Type B pancreatic cell (in vitro differentiated cells): ENCODE results near the gene CLIP3. TPM values are rescaled to one million over a fixed set of nuclear protein-coding genes. Genes with fewer than 3 reads are reported as not detected.
"Not testable (repeated sequence)": the region's sequence is repeated elsewhere in the genome, so short reads cannot be mapped to it uniquely, and the experiment has no call there.

Source experiments
- DNase-seq: peaks from one replicate; pipeline ENCODE4 v3.0.0; 2021; ENCODE audit warnings: mixed read lengths; ENCODE audit not compliant: unreplicated experiment; ENCODE audit errors: extremely low spot score
- H3K27ac Mint-ChIP-seq: 2 replicates; pipeline ENCODE4 v1.8.0; 2021; ENCODE audit warnings: mild to moderate bottlenecking, mixed read lengths
- H3K27me3 Mint-ChIP-seq: 2 replicates; pipeline ENCODE4 v1.8.0; 2021; ENCODE audit warnings: mixed read lengths
- H3K36me3 Mint-ChIP-seq: 2 replicates; pipeline ENCODE4 v1.8.0; 2021; ENCODE audit warnings: mixed read lengths
- H3K4me1 Mint-ChIP-seq: one replicate; pipeline ENCODE4 v1.8.0; 2021; ENCODE audit warnings: mixed read lengths; ENCODE audit not compliant: unreplicated experiment
- H3K4me3 Mint-ChIP-seq: 2 replicates; pipeline ENCODE4 v1.8.0; 2021; ENCODE audit warnings: mild to moderate bottlenecking, mixed read lengths
- H3K9me3 Mint-ChIP-seq: 2 replicates; pipeline ENCODE4 v1.8.0; 2021; ENCODE audit warnings: mixed read lengths
- CTCF ChIP-seq: fragments of 200-600 bp; sonication (generic); conservative IDR thresholded peaks from 2 replicates; pipeline ENCODE4 v1.5.0; 2021; ENCODE audit warnings: antibody characterized with exemption, mild to moderate bottlenecking
- total RNA-seq: library from RNA; stranded (reverse); gene quantifications from 2 replicates; pipeline ENCODE4 v1.2.1, GENCODE V29; 2021; ENCODE audit warnings: low replicate concordance

CLIP3 gene
- total RNA-seq, 1 donor from 2014 or later, result 51.1 TPM

DNA sequence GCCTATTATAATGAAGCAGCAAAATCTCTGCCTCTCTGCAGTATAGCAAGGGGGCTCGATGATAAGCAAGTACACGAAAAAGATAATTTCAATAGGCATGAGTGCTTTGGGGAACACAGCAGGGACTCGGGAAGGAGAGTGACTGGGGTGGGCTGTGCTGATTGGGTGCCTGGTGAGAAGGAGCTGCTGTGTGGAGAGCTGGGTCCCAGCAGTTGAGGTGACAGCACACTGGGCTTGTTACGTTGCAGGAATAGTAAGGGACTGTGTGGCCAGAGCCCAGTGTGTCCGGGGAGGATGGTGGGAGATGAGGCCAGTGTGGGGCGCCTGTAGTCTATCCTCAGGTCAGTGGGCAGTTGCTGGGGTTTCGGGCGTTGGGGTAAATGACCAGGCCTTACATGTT, 39.4 kb upstream of the CLIP3 start:
- DNase-seq, result no peak
- Mint-ChIP-seq H3K9me3 (no peaks in the 10 kb centered on the region), H3K4me1 (no peaks in the 10 kb centered on the region), H3K36me3 (peaks cover 7% of the 10 kb centered on the region), H3K27ac (no peak overlapping the region), H3K27me3 (no peaks in the 10 kb centered on the region), H3K4me3 (no peak overlapping the region)
- no peak for TF ChIP-seq CTCF

DNA sequence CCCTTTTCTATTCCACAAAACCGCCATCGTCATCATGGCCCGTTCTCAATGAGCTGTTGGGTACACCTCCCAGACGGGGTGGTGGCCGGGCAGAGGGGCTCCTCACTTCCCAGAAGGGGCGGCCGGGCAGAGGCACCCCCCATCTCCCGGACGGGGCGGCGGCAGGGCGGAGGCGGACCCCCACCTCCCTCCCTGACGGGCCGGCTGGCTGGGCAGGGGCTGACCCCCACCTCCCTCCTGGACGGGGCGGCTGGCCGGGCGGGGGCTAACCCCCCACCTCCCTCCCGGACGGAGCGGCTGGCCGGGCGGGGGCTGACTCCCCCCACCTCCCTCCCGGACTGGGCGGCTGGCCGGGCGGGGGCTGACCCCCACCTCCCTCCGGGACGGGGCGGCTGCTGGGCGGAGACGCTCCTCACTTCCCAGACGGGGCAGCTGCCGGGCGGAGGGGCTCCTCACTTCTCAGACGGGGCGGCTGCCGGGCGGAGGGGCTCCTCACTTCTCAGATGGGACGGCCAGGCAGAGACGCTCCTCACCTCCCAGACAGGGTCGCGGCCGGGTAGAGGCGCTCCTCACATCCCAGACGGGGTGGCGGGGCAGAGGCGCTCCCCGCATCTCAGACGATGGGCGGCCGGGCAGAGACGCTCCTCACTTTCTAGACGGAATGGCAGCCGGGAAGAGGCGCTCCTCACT, 36.3 kb upstream of the CLIP3 start:
- H3K27ac Mint-ChIP-seq, H3K27me3 Mint-ChIP-seq, H3K4me3 Mint-ChIP-seq, H3K9me3 Mint-ChIP-seq, H3K4me1 Mint-ChIP-seq, H3K36me3 Mint-ChIP-seq, DNase-seq: not testable (repeated sequence)

DNA sequence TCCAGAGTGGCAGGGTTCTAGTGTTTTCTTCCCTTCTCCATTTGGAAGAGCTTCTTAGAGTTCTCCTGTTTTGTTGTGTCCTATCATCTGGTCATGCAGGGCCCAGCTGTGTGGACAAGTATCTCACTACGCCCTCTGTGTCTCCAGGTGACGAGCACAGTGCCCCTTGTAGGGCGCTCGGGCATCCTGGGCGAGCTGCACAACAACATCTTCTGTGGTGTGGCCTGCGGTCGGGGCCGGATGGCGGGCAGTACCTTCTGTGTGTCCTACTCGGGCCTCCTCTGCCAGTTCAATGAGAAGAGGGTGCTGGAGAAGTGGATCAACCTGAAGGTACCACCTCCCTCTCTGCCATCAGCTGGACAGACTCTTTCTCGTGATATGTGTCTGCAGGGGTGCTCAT, 35.0 kb upstream of the CLIP3 start:
- Mint-ChIP-seq H3K9me3 (no peaks in the 10 kb centered on the region), H3K27me3 (no peaks in the 10 kb centered on the region), H3K36me3 (peaks cover 4% of the 10 kb centered on the region), H3K27ac (no peak overlapping the region), H3K4me1 (no peaks in the 10 kb centered on the region), H3K4me3 (no peak overlapping the region)
- no peak for DNase-seq
- no peak for TF ChIP-seq CTCF

GRCh38 chr19:36064826-36065225, 32.2 kb upstream of the CLIP3 start:
- TF ChIP-seq CTCF, result no peak
- no peaks in the 10 kb centered on the region for H3K27me3 Mint-ChIP-seq
- DNase-seq, result no peak
- no peak overlapping the region for H3K4me3 Mint-ChIP-seq
- peaks cover 4% of the 10 kb centered on the region for H3K36me3 Mint-ChIP-seq
- H3K4me1 Mint-ChIP-seq, result no peaks in the 10 kb centered on the region
- H3K27ac Mint-ChIP-seq, result no peak overlapping the region
- no peaks in the 10 kb centered on the region for H3K9me3 Mint-ChIP-seq

GRCh38 chr19:36061367-36061766, 28.7 kb upstream of the CLIP3 start:
- TF ChIP-seq CTCF, result no peak
- H3K27ac Mint-ChIP-seq, result no peak overlapping the region
- H3K36me3 Mint-ChIP-seq, result no peaks in the 10 kb centered on the region
- H3K4me3 Mint-ChIP-seq, result no peak overlapping the region
- no peaks in the 10 kb centered on the region for H3K27me3 Mint-ChIP-seq
- H3K9me3 Mint-ChIP-seq, result no peaks in the 10 kb centered on the region
- no peak for DNase-seq
- H3K4me1 Mint-ChIP-seq, result peaks cover 2% of the 10 kb centered on the region

DNA sequence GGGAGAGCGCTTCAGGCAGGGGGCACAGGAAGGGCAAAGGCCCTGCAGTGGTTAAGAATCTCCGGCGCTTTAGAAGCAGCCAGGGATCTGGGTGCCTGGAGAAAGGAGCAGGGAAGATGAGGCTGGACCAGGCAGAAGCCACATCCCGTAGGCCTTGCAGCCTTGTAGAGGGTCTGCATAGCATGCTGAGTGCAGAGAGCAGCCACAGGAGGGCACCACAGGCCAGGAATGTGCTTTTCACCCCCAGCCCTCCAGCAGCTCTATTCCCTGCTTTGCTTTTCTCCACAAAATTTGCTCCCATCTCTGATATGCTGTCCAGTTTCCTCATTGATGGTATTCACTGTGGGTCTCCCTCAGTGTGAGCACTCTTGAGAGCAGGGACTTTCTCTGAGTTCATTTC, 27.8 kb upstream of the CLIP3 start:
- Mint-ChIP-seq H3K4me3 (no peak overlapping the region), H3K9me3 (no peaks in the 10 kb centered on the region), H3K27ac (no peak overlapping the region), H3K36me3 (no peaks in the 10 kb centered on the region), H3K4me1 (peaks cover 5% of the 10 kb centered on the region), H3K27me3 (no peaks in the 10 kb centered on the region)
- no peak for DNase-seq
- TF ChIP-seq CTCF, result peak; percentile 63
